Renal cortical epithelial cell (primary cell): ENCODE measurements around the gene CADM4. TPM values are rescaled to one million over a fixed set of nuclear protein-coding genes. Genes with fewer than 3 reads are reported as not detected.
A peak's percentile ranks its signal among the peaks of the same experiment; 100 is the strongest.
"Not testable (repeated sequence)": the region's sequence is repeated elsewhere in the genome, so short reads cannot be mapped to it uniquely, and the experiment has no call there.

ENCODE experiments used
- DNase-seq: peaks from one replicate; pipeline ENCODE4 v3.0.0-alpha.2; 2011; ENCODE audit warnings: low read depth
- total RNA-seq: library from RNA; depleted of rRNA; stranded (reverse); fragments of >200 nt; gene quantifications from 2 replicates; pipeline ENCODE4 v1.2.3, GENCODE V29; 2014

Gene CADM4
- total RNA-seq: 6.6 and 36.4 TPM in 2 replicates

GRCh38 chr19:43639519-43640423 is at the start of gene CADM4:
Gene CADM4 (minus strand): TSS chr19:43639850. CDS start chr19:43639790, 60 bp downstream.
- DNase-seq: no peak

GRCh38 chr19:43688059-43688701 is 48.5 kb upstream of the CADM4 start:
- DNase-seq: no peak

- no peak for DNase-seq
Measured at GRCh38 chr19:43687660-43687997, 48.0 kb upstream of the CADM4 start.

- no peak for DNase-seq
Measured at GRCh38 chr19:43684326-43684725, 44.7 kb upstream of the CADM4 start.

GRCh38 chr19:43683905-43684304 is 44.3 kb upstream of the CADM4 start:
- no peak for DNase-seq

GRCh38 chr19:43682824-43683661 is 43.4 kb upstream of the CADM4 start:
- DNase-seq: no peak

- not testable (repeated sequence) for DNase-seq
Measured at GRCh38 chr19:43682269-43682668, 42.6 kb upstream of the CADM4 start.

GRCh38 chr19:43681821-43682220 is 42.2 kb upstream of the CADM4 start:
- no peak for DNase-seq

GRCh38 chr19:43678512-43679261 is 39.0 kb upstream of the CADM4 start:
- DNase-seq: no peak

- no peak for DNase-seq
Measured at GRCh38 chr19:43675906-43676305, 36.3 kb upstream of the CADM4 start.

GRCh38 chr19:43675269-43675879 is 35.7 kb upstream of the CADM4 start:
- peak; percentile 79 for DNase-seq

- DNase-seq: peak; percentile 38
Measured at GRCh38 chr19:43674596-43674995, 34.9 kb upstream of the CADM4 start.

- DNase-seq: no peak
Measured at GRCh38 chr19:43674183-43674582, 34.5 kb upstream of the CADM4 start.

GRCh38 chr19:43673637-43674036 is 34.0 kb upstream of the CADM4 start:
- DNase-seq: no peak

- no peak for DNase-seq
Measured at GRCh38 chr19:43672061-43672679, 32.5 kb upstream of the CADM4 start.

GRCh38 chr19:43668406-43669109 is 28.9 kb upstream of the CADM4 start:
- DNase-seq: peak; percentile 98

GRCh38 chr19:43667876-43668405 is 28.3 kb upstream of the CADM4 start:
- peak; percentile 3 for DNase-seq

GRCh38 chr19:43667126-43667875 is 27.7 kb upstream of the CADM4 start:
- no peak for DNase-seq

GRCh38 chr19:43664018-43664417 is 24.4 kb upstream of the CADM4 start:
- DNase-seq: no peak
